BJ (cell line): ENCODE results near the gene ZNF467. TPM values are rescaled to one million over a fixed set of nuclear protein-coding genes. Genes with fewer than 3 reads are reported as not detected.

Source experiments
- CTCF ChIA-PET: fragments of 350-600 bp; formaldehyde crosslinking; extraction: SDS; loops from one replicate; lab custom pipeline; 2021; ENCODE audit warnings: antibody characterized with exemption, inconsistent platforms; lab: Yijun Ruan, JAX
- POLR2A ChIA-PET: fragments of 300-600 bp; sonication (Branson Sonifier 250); formaldehyde crosslinking; extraction: SDS; loops from one replicate; lab custom pipeline; 2021; ENCODE audit warnings: antibody characterized with exemption; lab: Charles Lee
- DNase-seq: peaks from one replicate; pipeline ENCODE4 v3.0.0-alpha.2; 2011; ENCODE audit warnings: low read depth
- H3K27me3 ChIP-seq: 2 replicates; pipeline ENCODE4 v1.6.0; 2011; ENCODE audit warnings: low read length; ENCODE audit not compliant: control insufficient read depth, insufficient read depth
- H3K36me3 ChIP-seq: 2 replicates; pipeline ENCODE4 v1.5.1; 2011; ENCODE audit warnings: low read length; ENCODE audit not compliant: control insufficient read depth, insufficient read depth
- H3K4me3 ChIP-seq: 2 replicates; pipeline ENCODE4 v1.5.1; 2011; ENCODE audit warnings: low read depth, mild to moderate bottlenecking, control low read depth, low read length
- CTCF ChIP-seq: IDR thresholded peaks from 2 replicates; pipeline ENCODE4 v1.5.1; 2011; ENCODE audit warnings: low read depth, mild to moderate bottlenecking, control low read depth, inconsistent platforms, low read length, moderate library complexity; ENCODE audit not compliant: insufficient read depth
- polyA plus RNA-seq: library from polyadenylated mRNA; depleted of rRNA; stranded (reverse); fragments of >200 nt; gene quantifications from 2 replicates; pipeline ENCODE4 v1.2.3, GENCODE V29; 2011

The ZNF467 gene
- polyA plus RNA-seq, 1 experiment: 1.6 TPM

GRCh38 chr7:149782682-149783345 lies 9.4 kb upstream of the ZNF467 start:
- no peaks in the 10 kb centered on the region; the same call in none of the 2 replicates for H3K27me3 ChIP-seq
- no peaks in the 10 kb centered on the region for H3K36me3 ChIP-seq
- DNase-seq: no peak
- H3K4me3 ChIP-seq: no peak overlapping the region
- POLR2A ChIA-PET: no interaction called here
- CTCF ChIA-PET: interaction anchor here (1.6 kb wide), 1 partner anchor 24 kb away, joined by 6 read pairs; no protein-coding TSS in a partner anchor
- no peak for TF ChIP-seq CTCF

GRCh38 chr7:149781921-149782320 lies 8.5 kb upstream of the ZNF467 start:
- ChIA-PET CTCF (interaction anchor here (1.6 kb wide), 1 partner anchor 25 kb away, joined by 6 read pairs; no protein-coding TSS in a partner anchor), POLR2A (no interaction called here)
- TF ChIP-seq CTCF: no peak
- Histone ChIP-seq H3K36me3 (no peaks in the 10 kb centered on the region), H3K4me3 (no peak overlapping the region), H3K27me3 (no peaks in the 10 kb centered on the region; the same call in 1 of the 2 replicates)
- no peak for DNase-seq

- no peak overlapping the region for H3K4me3 ChIP-seq
- H3K36me3 ChIP-seq: no peaks in the 10 kb centered on the region
- DNase-seq: no peak
- ChIA-PET CTCF (interaction anchor here (0.7 kb wide), 1 partner anchor 1463 kb away, joined by 3 read pairs; no protein-coding TSS in a partner anchor), POLR2A (no interaction called here)
- no peak for TF ChIP-seq CTCF
- peaks cover 4% of the 10 kb centered on the region for H3K27me3 ChIP-seq
These were observed 7.4 kb upstream of the ZNF467 start for GRCh38 chr7:149780636-149781419.

- Histone ChIP-seq H3K27me3 (peaks cover 4% of the 10 kb centered on the region), H3K36me3 (no peaks in the 10 kb centered on the region), H3K4me3 (no peak overlapping the region)
- DNase-seq: no peak
- ChIA-PET CTCF (no interaction called here), POLR2A (no interaction called here)
- TF ChIP-seq CTCF: no peak
These were observed 6.7 kb upstream of the ZNF467 start for GRCh38 chr7:149780056-149780455.

GRCh38 chr7:149779502-149779805 lies 6.1 kb upstream of the ZNF467 start:
- no peak for DNase-seq
- TF ChIP-seq CTCF: no peak
- ChIA-PET CTCF (no interaction called here), POLR2A (no interaction called here)
- Histone ChIP-seq H3K27me3 (peaks cover 4% of the 10 kb centered on the region), H3K4me3 (no peak overlapping the region), H3K36me3 (no peaks in the 10 kb centered on the region)
